Measurements from ENCODE around the gene DOCK10.
A peak's percentile ranks its signal among the peaks of the same experiment; 100 is the strongest.

The DOCK10 gene

DNA sequence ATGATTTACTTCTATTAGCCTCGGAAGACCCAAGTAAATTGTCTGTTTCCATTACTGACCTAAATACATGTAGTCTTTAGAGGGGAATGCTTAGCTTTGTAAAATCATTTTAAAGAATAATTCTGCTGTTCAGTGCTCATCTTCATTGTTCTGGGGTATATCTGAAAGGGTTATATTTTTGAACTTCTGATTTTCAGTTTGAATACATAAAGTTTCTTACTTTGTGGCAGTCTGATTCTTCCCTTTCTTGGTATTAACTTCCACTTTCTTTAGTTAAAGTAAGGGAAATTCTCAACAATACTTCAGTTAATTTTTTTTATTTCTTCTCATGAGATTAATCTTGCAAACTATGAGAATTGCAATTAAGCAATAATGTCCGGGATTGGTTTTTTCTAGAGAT is 148.4 kb downstream of the DOCK10 start:
- DNase-seq (ENCODE audit: low read depth) = no peak
- TF ChIP-seq, protein P1, sequence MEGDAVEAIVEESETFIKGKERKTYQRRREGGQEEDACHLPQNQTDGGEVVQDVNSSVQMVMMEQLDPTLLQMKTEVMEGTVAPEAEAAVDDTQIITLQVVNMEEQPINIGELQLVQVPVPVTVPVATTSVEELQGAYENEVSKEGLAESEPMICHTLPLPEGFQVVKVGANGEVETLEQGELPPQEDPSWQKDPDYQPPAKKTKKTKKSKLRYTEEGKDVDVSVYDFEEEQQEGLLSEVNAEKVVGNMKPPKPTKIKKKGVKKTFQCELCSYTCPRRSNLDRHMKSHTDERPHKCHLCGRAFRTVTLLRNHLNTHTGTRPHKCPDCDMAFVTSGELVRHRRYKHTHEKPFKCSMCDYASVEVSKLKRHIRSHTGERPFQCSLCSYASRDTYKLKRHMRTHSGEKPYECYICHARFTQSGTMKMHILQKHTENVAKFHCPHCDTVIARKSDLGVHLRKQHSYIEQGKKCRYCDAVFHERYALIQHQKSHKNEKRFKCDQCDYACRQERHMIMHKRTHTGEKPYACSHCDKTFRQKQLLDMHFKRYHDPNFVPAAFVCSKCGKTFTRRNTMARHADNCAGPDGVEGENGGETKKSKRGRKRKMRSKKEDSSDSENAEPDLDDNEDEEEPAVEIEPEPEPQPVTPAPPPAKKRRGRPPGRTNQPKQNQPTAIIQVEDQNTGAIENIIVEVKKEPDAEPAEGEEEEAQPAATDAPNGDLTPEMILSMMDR (conservative IDR thresholded peaks at IDR 0.05; ENCODE audit: low read length) = no peak
- H3K4me3 ChIP-seq (ENCODE audit: low read length) = no peak overlapping the region

- DNase-seq (ENCODE audit: low read depth) = peak; percentile 22
- TF ChIP-seq, protein P1 (conservative IDR thresholded peaks at IDR 0.05; ENCODE audit: low read length) = no peak
- no peak overlapping the region for H3K4me3 ChIP-seq (ENCODE audit: low read length)
Measured at GRCh38 chr2:224892574-224893204, 149.6 kb downstream of the DOCK10 start.

DNA sequence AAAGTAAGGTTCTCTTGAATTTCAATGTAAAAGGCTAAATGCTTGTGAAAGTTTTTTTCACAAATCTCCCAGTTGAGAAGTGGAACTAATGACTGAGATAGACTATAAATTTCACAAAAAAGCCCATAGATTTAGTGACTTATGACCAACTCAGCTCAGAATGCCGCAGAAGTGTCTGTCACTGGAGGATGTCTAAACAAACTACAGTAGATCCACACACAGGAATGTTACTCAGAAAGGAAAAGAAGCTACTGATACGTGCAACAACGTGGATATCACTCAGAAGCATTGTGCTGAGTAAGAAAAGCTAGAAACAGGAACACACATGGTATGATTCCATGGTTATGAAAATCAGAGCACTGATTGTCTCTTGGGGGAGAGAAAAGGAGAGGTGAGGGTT is 151.9 kb downstream of the DOCK10 start:
- no peak overlapping the region for H3K4me3 ChIP-seq (ENCODE audit: low read length)
- TF ChIP-seq, protein P1 (conservative IDR thresholded peaks at IDR 0.05; ENCODE audit: low read length) = no peak
- DNase-seq (ENCODE audit: low read depth) = no peak

DNA sequence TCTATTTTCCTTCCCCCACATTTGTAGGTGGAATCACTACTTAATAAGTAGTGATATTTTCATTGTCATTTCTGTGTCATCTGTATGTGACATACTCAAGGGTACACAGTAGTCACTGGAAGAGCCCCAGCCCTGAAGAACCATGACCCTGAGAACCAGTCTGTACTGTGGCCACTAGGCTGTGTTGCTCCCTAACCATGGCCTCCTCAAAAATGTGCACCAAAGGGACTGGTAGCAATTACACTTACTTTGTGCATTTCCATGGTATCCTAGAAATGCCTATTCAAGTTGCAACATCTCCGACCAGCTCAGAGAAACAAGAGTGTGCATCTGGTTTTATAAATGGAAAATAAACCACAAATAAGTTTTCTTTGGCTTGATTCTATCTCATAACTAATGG is 155.1 kb downstream of the DOCK10 start:
- DNase-seq (ENCODE audit: low read depth) = peak; percentile 96

GRCh38 chr2:224885836-224886547 is 156.3 kb downstream of the DOCK10 start:
- peak; percentile 86 for DNase-seq (ENCODE audit: low read depth)
- TF ChIP-seq, protein P1 (conservative IDR thresholded peaks at IDR 0.05; ENCODE audit: low read length) = no peak
- 0 out of 2 replicates have a peak overlapping the region, but pooled peaks have one; percentile 5 for H3K4me3 ChIP-seq (ENCODE audit: low read length)

More for the DNA sequence above, 155.1 kb downstream of the DOCK10 start:
- TF ChIP-seq, protein P1 (conservative IDR thresholded peaks at IDR 0.05; ENCODE audit: low read length) = peak; percentile 88
- no peak overlapping the region for H3K4me3 ChIP-seq (ENCODE audit: low read length)

GRCh38 chr2:224885291-224885690 is 157.0 kb downstream of the DOCK10 start:
- H3K4me3 ChIP-seq (ENCODE audit: low read length) = no peak overlapping the region
- TF ChIP-seq, protein P1 (conservative IDR thresholded peaks at IDR 0.05; ENCODE audit: low read length) = no peak
- no peak for DNase-seq (ENCODE audit: low read depth)

GRCh38 chr2:224884188-224884587 is 158.1 kb downstream of the DOCK10 start:
- TF ChIP-seq, protein P1 (conservative IDR thresholded peaks at IDR 0.05; ENCODE audit: low read length) = no peak
- H3K4me3 ChIP-seq (ENCODE audit: low read length) = no peak overlapping the region
- DNase-seq (ENCODE audit: low read depth) = peak; percentile 84
